HepG2 (cell line): ENCODE data around the gene CRLF1.

ENCODE experiments used
- KAT7 ChIP-seq: IDR thresholded peaks from 2 replicates; pipeline ENCODE4 v1.6.1; 2018; ENCODE audit warnings: borderline replicate concordance, missing compliant biosample characterization
- KAT8 ChIP-seq: IDR thresholded peaks from 2 replicates; pipeline ENCODE4 v1.6.1; 2016; ENCODE audit warnings: missing genetic modification reagents, missing compliant biosample characterization
- NCOR1 ChIP-seq: fragments of 200-600 bp; sonication (generic); IDR thresholded peaks from 2 replicates; pipeline ENCODE4 v1.7.0; 2017; ENCODE audit warnings: antibody characterized with exemption, low read length, borderline replicate concordance
- PBX3 ChIP-seq: sonication (generic); formaldehyde crosslinking; IDR thresholded peaks from 2 replicates; pipeline ENCODE4 v1.8.1; 2023; ENCODE audit warnings: missing genetic modification reagents, inconsistent platforms, borderline replicate concordance
- ZFP37 ChIP-seq: sonication (generic); formaldehyde crosslinking; IDR thresholded peaks from 2 replicates; pipeline ENCODE4 v1.4.0; 2020; ENCODE audit warnings: missing genetic modification reagents, borderline replicate concordance
- ZNF17 ChIP-seq: sonication (generic); formaldehyde crosslinking; IDR thresholded peaks from 2 replicates; pipeline ENCODE4 v1.5.0; 2020; ENCODE audit warnings: mild to moderate bottlenecking, missing genetic modification reagents

DNA sequence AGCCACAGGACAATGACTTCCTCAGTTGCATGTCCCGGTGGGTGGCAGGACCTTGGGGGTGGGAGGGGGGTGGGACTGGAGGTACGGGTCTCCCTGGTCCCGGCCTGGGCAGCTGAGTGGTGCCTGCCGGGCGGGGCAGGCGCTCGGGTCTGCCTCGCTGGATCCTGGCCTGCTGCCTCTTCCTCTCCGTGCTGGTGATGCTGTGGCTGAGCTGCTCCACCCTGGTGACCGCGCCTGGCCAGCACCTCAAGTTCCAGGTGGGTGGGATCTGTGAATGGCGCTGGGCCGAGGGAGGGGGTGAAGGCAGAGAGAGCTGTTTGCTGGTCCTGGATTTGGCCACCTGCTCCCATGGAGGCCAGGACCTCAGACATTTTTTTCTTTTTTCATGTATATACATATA is 11.6 kb upstream of the CRLF1 start:
- TF ChIP-seq NCOR1 (no peak), ZNF17 (CRISPR knock-in tag) (no peak), ZFP37 (CRISPR knock-in tag) (no peak), KAT8 (CRISPR knock-in tag) (no peak), KAT7 (no peak), PBX3 (CRISPR knock-in tag) (no peak)
